PC-3 (cell line): ENCODE measurements around the gene ECSIT. TPM values are rescaled to one million over a fixed set of nuclear protein-coding genes. Genes with fewer than 3 reads are reported as not detected.

Experiments used
- ATAC-seq: fragments of 200-7000 bp; cut with Tn5 transposase; 2 replicates; pipeline ENCODE4 v1.9.1; 2020; ENCODE audit warnings: mild to moderate bottlenecking, moderate library complexity
- BruUV-seq: library from RNA; stranded (reverse); fragments of 400-500 nt; replicated peaks from 2 replicates; lab custom pipeline; 2021; lab: Mats Ljungman, UMichigan
- CTCF ChIA-PET: fragments of 300-600 bp; sonication (Branson Sonifier 250); formaldehyde crosslinking; loops from one replicate; lab custom pipeline; 2022; ENCODE audit warnings: antibody characterized with exemption; lab: Charles Lee
- POLR2A ChIA-PET: fragments of 300-600 bp; sonication (Branson Sonifier 250); formaldehyde crosslinking; loops from one replicate; lab custom pipeline; 2022; ENCODE audit warnings: antibody characterized with exemption; ENCODE audit not compliant: unreplicated experiment; lab: Charles Lee
- DNase-seq: peaks from one replicate; pipeline ENCODE4 v3.0.0-alpha.2; 2015
- H2AFZ ChIP-seq: fragments of 300-600 bp; sonication (generic); 2 replicates; pipeline ENCODE4 v1.6.0; 2016; ENCODE audit warnings: antibody characterized with exemption, low read length
- H3F3A ChIP-seq: fragments of 300-600 bp; sonication (generic); one replicate; pipeline ENCODE4 v1.6.0; 2017; ENCODE audit warnings: antibody characterized with exemption, low read length, control low read depth, mild to moderate bottlenecking; ENCODE audit not compliant: unreplicated experiment
- H3K27ac ChIP-seq: fragments of 300-600 bp; sonication (generic); 2 replicates; pipeline ENCODE4 v1.5.1; 2016; ENCODE audit warnings: mild to moderate bottlenecking, low read length
- H3K27me3 ChIP-seq: fragments of 300-600 bp; sonication (generic); 2 replicates; pipeline ENCODE4 v1.6.1; 2016; ENCODE audit warnings: low read length, mixed read lengths
- H3K36me3 ChIP-seq: fragments of 300-600 bp; sonication (generic); 2 replicates; pipeline ENCODE4 v1.6.1; 2016; ENCODE audit warnings: low read depth, mixed run types, low read length, mixed read lengths
- H3K4me1 ChIP-seq: fragments of 300-600 bp; sonication (generic); 2 replicates; pipeline ENCODE4 v1.5.1; 2016; ENCODE audit warnings: low read length; ENCODE audit not compliant: insufficient read depth
- H3K4me2 ChIP-seq: fragments of 300-600 bp; sonication (generic); 2 replicates; pipeline ENCODE4 v1.6.0; 2016; ENCODE audit warnings: low read length
- H3K4me3 ChIP-seq: fragments of 300-600 bp; sonication (generic); 2 replicates; pipeline ENCODE4 v1.5.1; 2016; ENCODE audit warnings: mild to moderate bottlenecking, low read length, mixed read lengths
- H3K79me2 ChIP-seq: fragments of 300-600 bp; sonication (generic); 2 replicates; pipeline ENCODE4 v1.6.1; 2017; ENCODE audit warnings: low read length, mixed read lengths
- H3K9ac ChIP-seq: fragments of 300-600 bp; sonication (generic); 2 replicates; pipeline ENCODE4 v1.6.0; 2016; ENCODE audit warnings: mild to moderate bottlenecking, low read length
- H3K9me2 ChIP-seq: fragments of 300-600 bp; sonication (generic); replicated peaks from 2 replicates; pipeline ENCODE4 v1.6.1; 2016; ENCODE audit warnings: mixed run types, low read length, mixed read lengths
- H3K9me3 ChIP-seq: fragments of 300-600 bp; sonication (generic); 2 replicates; pipeline ENCODE4 v1.6.1; 2016; ENCODE audit warnings: low read length, mixed read lengths
- H4K20me1 ChIP-seq: fragments of 300-600 bp; sonication (generic); 2 replicates; pipeline ENCODE4 v1.6.1; 2016; ENCODE audit warnings: low read length, mixed read lengths
- EZH2 ChIP-seq: fragments of 300-600 bp; sonication (generic); IDR thresholded peaks from one replicate; pipeline ENCODE4 v1.6.1; 2017; ENCODE audit warnings: antibody characterized with exemption, mild to moderate bottlenecking, low read length; ENCODE audit not compliant: unreplicated experiment
- EZH2phosphoT487 ChIP-seq: fragments of 300-600 bp; sonication (generic); IDR thresholded peaks from 2 replicates; pipeline ENCODE4 v1.6.1; 2018; ENCODE audit warnings: mild to moderate bottlenecking, antibody characterized with exemption, low read length, borderline replicate concordance
- intact Hi-C: fragments of 100-400 bp; cut with micrococcal nuclease; formaldehyde crosslinking; loops from 2 replicates; pipeline ENCODE4 v1.9.0; 2023
- total RNA-seq: library from RNA; depleted of rRNA; stranded (reverse); fragments of >200 nt; gene quantifications from 2 replicates; pipeline ENCODE4 v1.2.3, GENCODE V29; 2014
- TF ChIP-seq, protein P1 (sequence below): fragments of 300-600 bp; sonication (generic); conservative IDR thresholded peaks from 2 replicates; pipeline ENCODE4 v1.5.1; 2017; ENCODE audit warnings: antibody characterized with exemption, low read depth, mild to moderate bottlenecking, low read length

ECSIT gene
- total RNA-seq, 1 experiment from 2014 or later = 126 TPM

DNA sequence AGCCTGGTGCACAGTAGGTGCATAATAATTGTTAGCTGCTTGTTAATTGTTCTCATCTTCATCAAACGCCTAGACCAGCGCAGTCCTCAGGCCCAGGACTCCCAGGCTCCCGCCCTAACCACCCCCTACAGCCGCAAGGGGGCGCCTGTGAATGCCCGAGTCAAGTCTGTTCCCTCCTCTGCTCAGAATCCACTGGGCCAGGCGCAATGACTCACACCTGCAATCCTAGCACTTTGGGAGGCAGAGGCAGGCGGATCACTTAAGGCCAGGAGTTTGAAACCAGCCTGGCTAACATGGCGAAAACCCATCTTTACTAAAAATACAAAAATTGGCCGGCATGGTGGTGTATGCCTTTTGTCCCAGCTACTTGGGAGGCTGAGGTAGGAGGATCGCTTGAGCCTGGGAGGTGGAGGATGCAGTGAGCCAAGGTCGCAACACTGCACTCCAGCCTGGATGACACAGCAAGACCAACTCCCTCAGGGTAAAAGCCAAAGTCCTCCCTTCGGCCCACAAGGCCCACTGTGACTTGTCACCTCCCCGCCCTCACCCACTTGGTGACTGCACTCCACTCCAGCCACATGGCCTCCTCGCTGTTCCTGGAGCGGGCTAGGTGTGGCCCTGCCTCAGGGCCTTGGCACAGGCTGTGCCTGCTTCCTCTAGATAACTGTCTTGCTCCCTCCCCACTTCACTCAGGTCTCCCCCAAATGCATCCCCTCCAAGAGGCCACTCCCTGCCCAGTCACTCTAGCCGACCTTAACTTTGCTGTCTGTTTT, 32.4 kb downstream of the ECSIT start:
- peak; percentile 99 for ATAC-seq
- Histone ChIP-seq H3K9me2 (no peaks in the 10 kb centered on the region), H3K9me3 (no peaks in the 10 kb centered on the region), H3K27me3 (no peaks in the 10 kb centered on the region), H3F3A (no peaks in the 10 kb centered on the region), H3K79me2 (no peaks in the 10 kb centered on the region), H3K4me1 (no peaks in the 10 kb centered on the region), H2AFZ (no peak overlapping the region), H3K4me3 (no peak overlapping the region), H3K36me3 (no peaks in the 10 kb centered on the region), H3K9ac (no peak overlapping the region), H3K4me2 (no peak overlapping the region), H3K27ac (no peak overlapping the region), H4K20me1 (no peaks in the 10 kb centered on the region)
- no TSS peak for BruUV-seq
- TF ChIP-seq EZH2phosphoT487 = no peak
- TF ChIP-seq, protein P1, sequence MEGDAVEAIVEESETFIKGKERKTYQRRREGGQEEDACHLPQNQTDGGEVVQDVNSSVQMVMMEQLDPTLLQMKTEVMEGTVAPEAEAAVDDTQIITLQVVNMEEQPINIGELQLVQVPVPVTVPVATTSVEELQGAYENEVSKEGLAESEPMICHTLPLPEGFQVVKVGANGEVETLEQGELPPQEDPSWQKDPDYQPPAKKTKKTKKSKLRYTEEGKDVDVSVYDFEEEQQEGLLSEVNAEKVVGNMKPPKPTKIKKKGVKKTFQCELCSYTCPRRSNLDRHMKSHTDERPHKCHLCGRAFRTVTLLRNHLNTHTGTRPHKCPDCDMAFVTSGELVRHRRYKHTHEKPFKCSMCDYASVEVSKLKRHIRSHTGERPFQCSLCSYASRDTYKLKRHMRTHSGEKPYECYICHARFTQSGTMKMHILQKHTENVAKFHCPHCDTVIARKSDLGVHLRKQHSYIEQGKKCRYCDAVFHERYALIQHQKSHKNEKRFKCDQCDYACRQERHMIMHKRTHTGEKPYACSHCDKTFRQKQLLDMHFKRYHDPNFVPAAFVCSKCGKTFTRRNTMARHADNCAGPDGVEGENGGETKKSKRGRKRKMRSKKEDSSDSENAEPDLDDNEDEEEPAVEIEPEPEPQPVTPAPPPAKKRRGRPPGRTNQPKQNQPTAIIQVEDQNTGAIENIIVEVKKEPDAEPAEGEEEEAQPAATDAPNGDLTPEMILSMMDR = peak; percentile 92
- POLR2A ChIA-PET = no interaction called here
- DNase-seq = peak; percentile 84
- intact Hi-C loops = loop anchor here (5.0 kb wide), 1 partner anchor 91 kb away; no protein-coding TSS in a partner anchor
- CTCF ChIA-PET = interaction anchor here (0.5 kb wide), 1 partner anchor 41 kb away, joined by 3 read pairs; no protein-coding TSS in a partner anchor

DNA sequence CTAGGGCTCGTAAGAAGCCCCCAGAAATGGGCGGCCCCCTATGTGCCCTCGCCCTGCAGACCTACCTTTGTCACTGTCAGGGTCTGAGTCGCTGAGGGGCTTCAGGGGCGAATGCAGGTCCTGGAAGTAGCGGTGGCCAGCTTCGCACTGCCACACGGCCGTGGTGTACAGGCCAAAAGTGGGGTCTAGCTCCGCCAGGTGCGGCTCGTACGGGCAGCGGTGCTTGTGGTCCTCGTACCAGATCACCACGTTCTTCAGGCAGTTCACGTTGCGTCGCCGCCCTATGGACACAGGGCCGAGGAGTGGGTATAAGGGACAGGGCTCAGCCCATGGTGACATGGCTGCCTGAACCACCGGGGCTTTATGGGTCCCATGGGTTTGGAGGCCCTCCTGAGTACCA, 33.0 kb downstream of the ECSIT start:
- H3K9me3 ChIP-seq = no peaks in the 10 kb centered on the region
- TF ChIP-seq EZH2phosphoT487 (no peak), EZH2 (no peak)
- TF ChIP-seq, protein P1 = no peak
- no peak overlapping the region for H3K9ac ChIP-seq
- no peaks in the 10 kb centered on the region for H3K9me2 ChIP-seq
- H3F3A ChIP-seq = no peaks in the 10 kb centered on the region
- ChIA-PET POLR2A (no interaction called here), CTCF (no interaction called here)
- H3K27ac ChIP-seq = no peak overlapping the region
- H3K36me3 ChIP-seq = no peaks in the 10 kb centered on the region
- no TSS peak for BruUV-seq
- no peak for ATAC-seq
- H3K4me2 ChIP-seq = no peak overlapping the region
- no peaks in the 10 kb centered on the region for H3K4me1 ChIP-seq
- H4K20me1 ChIP-seq = no peaks in the 10 kb centered on the region
- H3K27me3 ChIP-seq = no peaks in the 10 kb centered on the region
- H2AFZ ChIP-seq = no peak overlapping the region
- H3K79me2 ChIP-seq = no peaks in the 10 kb centered on the region
- no peak overlapping the region for H3K4me3 ChIP-seq
- intact Hi-C loops = loop anchor here (5.0 kb wide), 1 partner anchor 91 kb away; no protein-coding TSS in a partner anchor
- no peak for DNase-seq

DNA sequence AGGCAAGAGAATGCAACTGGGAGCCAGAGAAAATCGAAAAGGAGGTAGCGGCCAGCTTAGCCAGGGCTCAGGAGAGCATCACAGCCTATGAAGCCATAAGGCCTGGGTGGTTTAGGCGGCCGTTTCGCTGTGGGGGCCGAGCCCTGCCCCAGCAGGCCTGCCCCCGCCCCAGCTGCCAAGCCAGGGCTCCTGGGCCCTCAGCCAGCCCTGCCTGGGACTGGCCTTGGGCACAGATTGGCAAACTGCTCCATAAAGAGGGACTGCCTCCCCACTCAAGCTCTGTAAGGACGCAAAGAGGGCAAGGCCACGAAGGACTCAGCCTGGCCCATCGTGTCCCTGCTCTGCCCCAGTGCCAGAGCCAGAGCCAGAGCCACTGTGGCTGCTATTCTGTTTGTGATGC, 33.5 kb downstream of the ECSIT start:
- Histone ChIP-seq H3K9me3 (no peaks in the 10 kb centered on the region), H2AFZ (no peak overlapping the region), H3K9me2 (no peaks in the 10 kb centered on the region), H3K4me1 (no peaks in the 10 kb centered on the region), H3K27ac (no peak overlapping the region), H3F3A (no peaks in the 10 kb centered on the region), H3K36me3 (no peaks in the 10 kb centered on the region), H3K79me2 (no peaks in the 10 kb centered on the region), H3K4me3 (no peak overlapping the region), H3K27me3 (no peaks in the 10 kb centered on the region), H3K9ac (no peak overlapping the region), H3K4me2 (no peak overlapping the region), H4K20me1 (no peaks in the 10 kb centered on the region)
- ATAC-seq (no peak), DNase-seq (no peak)
- POLR2A ChIA-PET = no interaction called here
- intact Hi-C loops = loop anchor here (5.0 kb wide), 1 partner anchor 92 kb away; no protein-coding TSS in a partner anchor
- TF ChIP-seq EZH2phosphoT487 (no peak), EZH2 (no peak)
- TF ChIP-seq, protein P1 = no peak
- CTCF ChIA-PET = no interaction called here
- no TSS peak for BruUV-seq
